RWPE1 (cell line): ENCODE data around the gene VAMP4.
A peak's percentile ranks its signal among the peaks of the same experiment; 100 is the strongest.
"Not testable (repeated sequence)": the region's sequence is repeated elsewhere in the genome, so short reads cannot be mapped to it uniquely, and the experiment has no call there.

Source experiments
- CTCF ChIA-PET: fragments of 350-600 bp; sonication (Branson Sonifier 250); formaldehyde crosslinking; extraction: SDS; loops from one replicate; lab custom pipeline; 2021; lab: Yijun Ruan, JAX
- POLR2A ChIA-PET: fragments of 400-600 bp; formaldehyde crosslinking; extraction: SDS; loops from one replicate; lab custom pipeline; 2020; ENCODE audit warnings: antibody characterized with exemption; ENCODE audit not compliant: low non-redundant PET; lab: Yijun Ruan, JAX
- DNase-seq: peaks from one replicate; pipeline ENCODE4 v3.0.0; 2012; ENCODE audit warnings: low spot score
- H3K27ac ChIP-seq: fragments of 450-650 bp; 2 replicates; pipeline ENCODE4 v1.5.1; 2017
- CTCF ChIP-seq: fragments of 450-650 bp; conservative IDR thresholded peaks from 2 replicates; pipeline ENCODE4 v1.5.1; 2017; ENCODE audit warnings: low read depth, mild to moderate bottlenecking

The VAMP4 gene

GRCh38 chr1:171715813-171716251 is 26.0 kb downstream of the VAMP4 start:
- H3K27ac ChIP-seq: no peak overlapping the region
- ChIA-PET CTCF (interaction anchor here (0.6 to 1.0 kb wide), 2 partner anchors 25 to 135 kb away, joined by 3 to 7 read pairs; no protein-coding TSS in a partner anchor), POLR2A (no interaction called here)
- DNase-seq: no peak
- TF ChIP-seq CTCF: peak; percentile 29; the same call in 1 of the 2 replicates

DNA sequence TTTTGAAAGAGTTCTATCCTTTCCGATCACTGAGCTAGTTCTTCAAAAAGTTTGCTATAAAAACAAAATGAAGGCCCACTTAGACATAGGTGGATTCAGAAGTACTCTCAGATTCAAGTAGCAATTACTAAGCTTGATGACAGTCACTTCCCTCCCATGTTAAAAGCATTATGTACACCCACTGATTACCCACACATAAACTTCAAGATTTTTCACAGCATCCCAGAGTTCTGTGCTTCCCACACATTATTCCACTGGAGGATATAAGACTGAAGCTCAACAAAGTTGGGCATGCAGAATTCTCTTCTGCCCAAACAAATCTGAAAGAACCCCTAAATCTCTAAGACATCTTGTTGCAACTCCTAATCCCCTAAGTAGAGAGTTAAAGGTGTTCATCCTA is 29.5 kb downstream of the VAMP4 start:
- ChIA-PET POLR2A (no interaction called here), CTCF (interaction anchor here (1.0 kb wide), 1 partner anchor 68 kb away, joined by 5 read pairs; no protein-coding TSS in a partner anchor)
- H3K27ac ChIP-seq: no peak overlapping the region
- TF ChIP-seq CTCF: no peak
- DNase-seq: no peak

GRCh38 chr1:171711643-171712042 is 30.2 kb downstream of the VAMP4 start:
- no peak for DNase-seq
- no peak overlapping the region for H3K27ac ChIP-seq
- ChIA-PET POLR2A (no interaction called here), CTCF (interaction anchor here (1.0 kb wide), 1 partner anchor 67 kb away, joined by 5 read pairs; no protein-coding TSS in a partner anchor)
- TF ChIP-seq CTCF: no peak

- ChIA-PET CTCF (no interaction called here), POLR2A (no interaction called here)
- H3K27ac ChIP-seq: no peak overlapping the region
- DNase-seq: no peak
- no peak for TF ChIP-seq CTCF
Observed at GRCh38 chr1:171707583-171707982, 34.3 kb downstream of the VAMP4 start.

DNA sequence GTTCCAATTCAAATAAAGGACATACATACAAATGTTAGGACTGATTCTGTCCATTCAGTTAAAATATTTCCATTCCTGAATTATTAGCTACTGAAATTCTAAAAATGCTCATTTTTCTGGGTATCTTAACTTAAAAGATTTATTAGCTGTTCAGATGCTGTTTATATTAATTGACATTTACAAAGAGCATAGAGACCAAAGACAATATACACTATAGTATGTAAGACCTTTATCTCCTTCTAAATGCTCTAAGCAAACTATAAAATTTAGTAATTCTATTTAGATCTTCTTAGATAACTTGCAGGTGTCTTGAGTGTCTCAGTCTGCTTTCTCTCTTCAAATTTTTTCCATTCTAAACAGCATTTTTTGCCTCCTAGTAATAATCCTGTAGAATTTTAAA is 39.3 kb downstream of the VAMP4 start:
- no peak for TF ChIP-seq CTCF
- DNase-seq: no peak
- POLR2A ChIA-PET: no interaction called here
- no peak overlapping the region for H3K27ac ChIP-seq
- CTCF ChIA-PET: no interaction called here

GRCh38 chr1:171699531-171699930 is 42.3 kb downstream of the VAMP4 start:
- POLR2A ChIA-PET: no interaction called here
- TF ChIP-seq CTCF: no peak
- CTCF ChIA-PET: no interaction called here
- no peak overlapping the region for H3K27ac ChIP-seq
- no peak for DNase-seq

DNA sequence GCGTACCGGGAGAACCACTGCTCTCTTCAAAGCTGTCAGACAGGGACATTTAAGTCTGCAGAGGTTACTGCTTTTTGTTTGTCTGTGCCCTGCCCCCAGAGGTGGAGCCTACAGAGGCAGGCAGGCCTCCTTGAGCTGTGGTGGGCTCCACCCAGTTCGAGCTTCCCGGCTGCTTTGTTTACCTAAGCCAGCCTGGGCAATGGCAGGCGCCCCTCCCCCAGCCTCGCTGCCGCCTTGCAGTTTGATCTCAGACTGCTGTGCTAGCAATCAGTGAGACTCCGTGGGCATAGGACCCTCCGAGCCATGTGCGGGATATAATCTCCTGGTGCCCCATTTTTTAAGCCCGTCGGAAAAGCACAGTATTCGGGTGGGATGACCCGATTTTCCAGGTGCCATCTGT is 46.1 kb downstream of the VAMP4 start:
- DNase-seq, CTCF ChIA-PET, POLR2A ChIA-PET, H3K27ac ChIP-seq: not testable (repeated sequence)

DNA sequence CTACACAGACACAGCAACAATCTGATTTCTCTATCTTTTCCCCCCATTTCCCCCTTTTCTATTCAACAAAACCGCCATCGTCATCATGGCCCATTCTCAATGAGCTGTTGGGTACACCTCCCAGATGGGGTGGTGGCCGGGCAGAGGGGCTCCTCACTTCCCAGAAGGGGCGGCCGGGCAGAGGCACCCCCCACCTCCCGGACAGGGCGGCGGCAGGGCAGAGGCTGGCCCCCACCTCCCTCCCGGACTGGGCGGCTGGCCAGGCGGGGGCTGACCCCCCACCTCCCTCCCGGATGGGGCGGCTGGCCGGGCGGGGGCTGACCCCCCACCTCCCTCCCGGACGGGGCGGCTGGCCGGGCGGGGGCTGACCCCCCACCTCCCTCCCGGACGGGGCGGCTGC is 48.3 kb downstream of the VAMP4 start:
- CTCF ChIA-PET, H3K27ac ChIP-seq, DNase-seq, POLR2A ChIA-PET: not testable (repeated sequence)
